ENCODE measurements around the gene ITGB1.
A peak's percentile ranks its signal among the peaks of the same experiment; 100 is the strongest.
"Not testable (repeated sequence)": the region's sequence is repeated elsewhere in the genome, so short reads cannot be mapped to it uniquely, and the experiment has no call there.

The ITGB1 gene

GRCh38 chr10:32984003-32984600 is 26.1 kb upstream of the ITGB1 start:
- Mint-ChIP-seq H3K36me3 (no peaks in the 10 kb centered on the region), H3K4me3 (no peak overlapping the region), H3K27me3 (no peaks in the 10 kb centered on the region), H3K4me1 (peaks cover 32% of the 10 kb centered on the region), H3K9me3 (no peaks in the 10 kb centered on the region), H3K27ac (no peak overlapping the region)

DNA sequence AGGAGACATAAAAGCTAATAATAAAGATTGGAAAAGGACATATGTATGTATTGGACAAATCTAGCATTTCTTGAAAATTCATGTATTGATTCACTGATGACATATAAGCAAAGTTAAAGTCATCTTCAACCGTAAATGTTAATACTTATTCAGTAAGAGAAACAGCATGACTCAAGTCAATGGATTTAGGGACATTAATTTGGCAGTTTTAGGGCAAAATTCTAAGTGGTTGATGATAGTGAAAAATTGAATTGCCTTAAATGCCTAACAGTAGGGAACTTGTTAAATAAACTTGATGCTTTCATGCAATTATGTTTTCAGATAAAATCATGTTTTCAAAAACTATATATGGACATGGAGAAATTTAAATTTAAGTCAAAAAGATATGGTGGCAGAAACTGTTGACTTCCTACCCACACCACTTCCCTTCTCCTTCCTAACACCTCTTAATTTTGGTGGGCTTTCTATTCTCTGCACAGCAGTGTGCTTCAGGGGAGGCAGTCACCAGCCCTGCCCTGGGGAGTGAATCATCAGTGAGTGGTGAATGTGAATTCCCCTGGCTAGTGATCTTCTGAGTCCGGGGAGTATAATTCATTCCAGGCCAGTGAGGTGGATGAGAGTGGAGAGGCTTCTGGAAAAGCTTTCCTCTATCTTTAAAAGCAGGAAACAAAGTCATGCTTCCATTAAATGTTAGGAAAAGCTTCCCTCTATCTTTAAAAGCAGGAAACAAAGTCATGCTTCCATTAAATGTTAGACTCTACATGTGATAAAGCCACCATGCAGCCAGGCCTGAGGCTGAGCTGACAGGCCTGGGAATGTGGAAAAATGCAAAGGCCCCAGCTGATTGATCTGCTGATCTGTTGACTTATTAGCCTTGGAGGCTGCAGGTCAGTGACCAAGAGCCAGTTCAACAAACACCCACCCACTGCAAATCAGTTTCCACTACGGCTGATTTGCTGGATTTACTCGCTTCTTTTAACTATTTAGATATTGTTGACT is 25.2 kb upstream of the ITGB1 start:
- Mint-ChIP-seq H3K4me3 (no peak overlapping the region), H3K27ac (no peak overlapping the region), H3K27me3 (no peaks in the 10 kb centered on the region), H3K4me1 (peaks cover 32% of the 10 kb centered on the region), H3K36me3 (no peaks in the 10 kb centered on the region), H3K9me3 (no peaks in the 10 kb centered on the region)

- Mint-ChIP-seq H3K36me3 (no peaks in the 10 kb centered on the region), H3K4me3 (no peak overlapping the region), H3K27me3 (no peaks in the 10 kb centered on the region), H3K27ac (no peak overlapping the region), H3K9me3 (no peaks in the 10 kb centered on the region), H3K4me1 (peaks cover 32% of the 10 kb centered on the region)
Measured at GRCh38 chr10:32982293-32982709, 24.3 kb upstream of the ITGB1 start.

DNA sequence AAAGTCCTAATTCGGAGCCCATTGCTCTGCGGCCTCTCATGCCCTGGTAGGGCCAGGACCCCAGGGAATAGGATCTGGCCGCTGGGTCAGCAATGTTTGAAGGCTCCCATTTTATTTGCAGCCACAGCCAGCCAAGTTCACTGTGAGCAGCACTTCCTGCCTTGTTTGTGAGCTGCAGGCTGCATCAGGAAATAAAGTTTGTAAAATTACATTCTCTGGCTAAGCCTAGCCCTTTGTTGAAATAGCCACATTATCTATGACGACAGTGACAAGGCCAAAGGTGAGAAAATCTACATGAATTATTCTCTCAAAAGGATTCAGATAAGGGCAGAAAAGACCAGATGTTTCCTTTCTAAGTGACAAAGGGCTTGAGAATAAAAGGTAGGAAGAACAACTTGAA is 23.7 kb upstream of the ITGB1 start:
- Mint-ChIP-seq H3K27ac (no peak overlapping the region), H3K9me3 (no peaks in the 10 kb centered on the region), H3K36me3 (no peaks in the 10 kb centered on the region), H3K4me1 (peaks cover 32% of the 10 kb centered on the region), H3K27me3 (no peaks in the 10 kb centered on the region), H3K4me3 (no peak overlapping the region)

DNA sequence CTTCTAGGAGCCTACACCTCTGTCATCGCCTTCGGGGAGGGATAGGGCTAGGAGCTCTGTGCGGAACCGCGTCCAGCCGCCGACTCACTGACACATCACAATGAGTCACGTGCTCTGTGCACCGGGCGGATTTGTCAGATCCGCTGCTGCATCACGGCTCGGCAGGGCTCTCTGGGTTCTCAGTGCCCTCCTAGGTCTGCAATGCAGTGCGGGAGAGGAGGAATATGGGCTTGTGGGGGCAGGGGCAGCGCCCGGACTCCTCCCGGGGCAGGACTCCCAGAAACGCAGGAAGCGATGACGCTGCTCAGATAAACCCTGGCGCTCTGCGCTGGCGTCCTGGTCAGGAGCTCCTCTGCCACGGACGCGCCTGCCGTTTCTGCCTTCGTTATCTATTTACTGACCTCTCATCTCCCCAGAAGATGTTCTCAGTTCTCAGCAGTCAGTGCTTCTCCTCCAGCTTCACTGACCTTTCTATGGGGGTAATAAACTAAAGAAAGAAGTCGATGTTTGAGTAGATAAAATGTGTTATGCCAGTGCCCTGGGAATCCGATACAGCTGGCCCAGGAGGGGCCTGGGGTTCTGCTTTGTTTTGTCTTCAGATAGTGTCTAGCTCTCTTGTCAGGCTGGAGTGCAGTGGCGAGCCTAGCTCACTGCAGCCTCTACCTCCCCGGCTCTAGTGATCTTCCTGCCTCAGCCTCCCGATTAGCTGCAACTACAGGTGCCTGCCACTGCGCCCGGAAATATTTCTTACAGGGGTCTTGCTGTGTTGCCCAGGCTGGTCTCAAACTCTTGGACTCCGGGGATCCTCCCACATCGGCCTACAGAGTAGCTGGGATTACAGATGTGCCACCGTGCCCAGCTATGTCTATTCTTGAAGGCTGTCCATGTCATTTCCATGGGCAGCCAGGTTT is 22.8 kb upstream of the ITGB1 start:
- Mint-ChIP-seq H3K27me3 (peaks cover 1% of the 10 kb centered on the region), H3K9me3 (no peaks in the 10 kb centered on the region), H3K4me1 (peaks cover 32% of the 10 kb centered on the region), H3K27ac (peak overlapping the region; percentile 95), H3K4me3 (peak overlapping the region; percentile 95), H3K36me3 (no peaks in the 10 kb centered on the region)

DNA sequence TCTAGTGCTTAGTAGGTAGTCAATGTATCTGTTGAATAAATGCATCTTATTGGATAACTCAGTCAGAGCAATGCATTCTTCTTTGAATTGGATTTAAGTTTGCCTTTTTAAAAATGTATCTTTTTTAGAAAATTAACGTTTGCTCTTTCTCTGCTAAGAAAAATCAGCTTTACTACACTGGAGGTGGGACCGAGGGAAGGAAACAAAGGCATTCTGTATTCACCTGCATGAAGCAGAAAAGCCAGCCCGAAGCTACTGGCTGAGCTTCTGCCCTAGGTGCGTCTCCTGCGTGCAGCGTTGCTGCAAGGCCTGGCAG is 22.2 kb upstream of the ITGB1 start:
- Mint-ChIP-seq H3K4me1 (peaks cover 32% of the 10 kb centered on the region), H3K36me3 (no peaks in the 10 kb centered on the region), H3K9me3 (no peaks in the 10 kb centered on the region), H3K27me3 (peaks cover 1% of the 10 kb centered on the region), H3K4me3 (peak overlapping the region; percentile 95), H3K27ac (peak overlapping the region; percentile 95)

DNA sequence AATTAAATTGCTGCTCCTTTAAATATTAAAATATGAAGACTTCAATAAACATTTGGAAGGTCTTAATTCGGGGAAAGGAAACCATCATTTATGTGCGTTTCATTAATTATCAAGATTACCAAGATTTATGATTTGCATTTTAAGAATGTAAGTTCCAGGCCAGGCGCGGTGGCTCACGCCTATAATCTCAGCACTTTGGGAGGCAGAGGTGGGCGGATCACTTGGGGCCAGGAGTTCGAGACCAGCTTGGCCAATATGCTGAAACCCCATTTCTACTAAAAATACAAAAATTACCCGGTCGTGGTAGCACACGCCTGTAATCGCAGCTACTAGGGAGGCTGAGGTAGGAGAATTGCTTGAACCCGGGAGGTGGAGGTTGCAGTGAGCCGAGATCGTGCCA is 21.7 kb upstream of the ITGB1 start:
- not testable (repeated sequence) for H3K27me3 Mint-ChIP-seq, H3K36me3 Mint-ChIP-seq, H3K9me3 Mint-ChIP-seq, H3K27ac Mint-ChIP-seq
- H3K4me1 Mint-ChIP-seq: peaks cover 32% of the 10 kb centered on the region
- peak overlapping the region; percentile 47 for H3K4me3 Mint-ChIP-seq

- no peaks in the 10 kb centered on the region for H3K36me3 Mint-ChIP-seq
- no peaks in the 10 kb centered on the region for H3K9me3 Mint-ChIP-seq
- H3K27ac Mint-ChIP-seq: no peak overlapping the region
- peaks cover 32% of the 10 kb centered on the region for H3K4me1 Mint-ChIP-seq
- H3K4me3 Mint-ChIP-seq: no peak overlapping the region
- peaks cover 1% of the 10 kb centered on the region for H3K27me3 Mint-ChIP-seq
Measured at GRCh38 chr10:32979041-32979440, 21.0 kb upstream of the ITGB1 start.

- H3K27ac Mint-ChIP-seq, H3K9me3 Mint-ChIP-seq, H3K27me3 Mint-ChIP-seq, H3K36me3 Mint-ChIP-seq, H3K4me3 Mint-ChIP-seq: not testable (repeated sequence)
- peaks cover 29% of the 10 kb centered on the region for H3K4me1 Mint-ChIP-seq
Measured at GRCh38 chr10:32977846-32978809, 20.1 kb upstream of the ITGB1 start.

GRCh38 chr10:32976338-32976737 is 18.3 kb upstream of the ITGB1 start:
- H3K9me3 Mint-ChIP-seq: no peaks in the 10 kb centered on the region

GRCh38 chr10:32972929-32973328 is 14.9 kb upstream of the ITGB1 start:
- Mint-ChIP-seq H3K4me3 (no peak overlapping the region), H3K36me3 (no peaks in the 10 kb centered on the region), H3K4me1 (peaks cover 11% of the 10 kb centered on the region), H3K27ac (no peak overlapping the region), H3K9me3 (no peaks in the 10 kb centered on the region), H3K27me3 (peaks cover 1% of the 10 kb centered on the region)

More at GRCh38 chr10:32976338-32976737, 18.3 kb upstream of the ITGB1 start:
- Mint-ChIP-seq H3K4me3 (no peak overlapping the region), H3K4me1 (peaks cover 23% of the 10 kb centered on the region), H3K27ac (no peak overlapping the region), H3K36me3 (no peaks in the 10 kb centered on the region), H3K27me3 (peaks cover 1% of the 10 kb centered on the region)

- no peaks in the 10 kb centered on the region for H3K36me3 Mint-ChIP-seq
- H3K4me3 Mint-ChIP-seq: no peak overlapping the region
- H3K9me3 Mint-ChIP-seq: no peaks in the 10 kb centered on the region
- H3K4me1 Mint-ChIP-seq: peaks cover 11% of the 10 kb centered on the region
- peaks cover 1% of the 10 kb centered on the region for H3K27me3 Mint-ChIP-seq
- no peak overlapping the region for H3K27ac Mint-ChIP-seq
Measured at GRCh38 chr10:32972460-32972859, 14.4 kb upstream of the ITGB1 start.

DNA sequence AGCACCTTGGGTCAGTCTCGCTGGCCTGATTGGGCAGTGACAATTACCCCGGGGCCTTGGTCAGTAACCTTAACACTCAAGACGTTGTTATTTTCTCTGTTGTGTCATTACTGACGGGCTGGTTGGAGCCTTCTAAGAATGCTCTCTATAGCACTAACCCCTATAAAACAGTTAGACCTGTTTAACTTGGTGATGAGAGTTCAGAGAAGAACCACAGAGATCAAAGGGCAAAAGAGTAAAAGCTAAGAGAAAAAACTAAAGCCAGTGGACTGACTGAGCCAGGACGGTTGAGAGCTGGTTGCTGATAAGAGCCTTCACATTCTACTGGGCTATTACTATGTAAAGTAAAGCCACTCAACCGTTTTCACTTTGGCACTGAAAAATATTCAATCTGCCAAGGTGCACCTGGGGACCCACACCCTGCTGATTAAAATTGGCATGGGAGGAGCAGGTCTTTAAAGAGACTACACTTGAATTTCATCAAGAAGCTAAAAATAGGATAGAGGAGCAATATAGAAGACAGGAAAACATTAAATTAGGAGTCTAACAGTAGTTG is 13.6 kb upstream of the ITGB1 start:
- H3K4me3 Mint-ChIP-seq: no peak overlapping the region
- H3K27ac Mint-ChIP-seq: no peak overlapping the region

GRCh38 chr10:32970910-32971309 is 12.9 kb upstream of the ITGB1 start:
- Mint-ChIP-seq H3K36me3 (no peaks in the 10 kb centered on the region), H3K27ac (no peak overlapping the region)

More for the DNA sequence above, 13.6 kb upstream of the ITGB1 start:
- Mint-ChIP-seq H3K36me3 (no peaks in the 10 kb centered on the region), H3K27me3 (peaks cover under 1% of the 10 kb centered on the region), H3K4me1 (peaks cover 11% of the 10 kb centered on the region), H3K9me3 (no peaks in the 10 kb centered on the region)

More at GRCh38 chr10:32970910-32971309, 12.9 kb upstream of the ITGB1 start:
- H3K27me3 Mint-ChIP-seq: no peaks in the 10 kb centered on the region
- H3K4me3 Mint-ChIP-seq: no peak overlapping the region
- H3K4me1 Mint-ChIP-seq: peaks cover 11% of the 10 kb centered on the region
- no peaks in the 10 kb centered on the region for H3K9me3 Mint-ChIP-seq

All from activated naive CD4-positive, alpha-beta T cell treated with anti-CD3 and anti-CD28 coated beads, Interleukin-2, amount 50 U/mL, for 24 hours (primary cell).